ENCODE results near the gene MTFP1. TPM values are rescaled to one million over a fixed set of nuclear protein-coding genes. Genes with fewer than 3 reads are reported as not detected.
A peak's percentile ranks its signal among the peaks of the same experiment; 100 is the strongest.

The MTFP1 gene
- total RNA-seq, 2 donors from 2014 or later = 25.9 to 30.8 TPM

- peaks cover 31% of the 10 kb centered on the region for H3K36me3 Mint-ChIP-seq (ENCODE audit: low read depth)
- peak overlapping the region; percentile 95 for H3K27ac ChIP-seq (ENCODE audit: low read depth, low read length)
- peak overlapping the region; percentile 79 for H3K4me3 Mint-ChIP-seq
- H3K4me1 Mint-ChIP-seq = peaks cover 34% of the 10 kb centered on the region
- H3K27me3 Mint-ChIP-seq (ENCODE audit: insufficient read depth) = no peaks in the 10 kb centered on the region
- H3K36me3 ChIP-seq (ENCODE audit: control insufficient read depth, insufficient read depth, low read length) = peaks cover 26% of the 10 kb centered on the region
- DNase-seq = no peak
- H3K9ac ChIP-seq (ENCODE audit: extremely low read depth, low read length, poor library complexity, severe bottlenecking) = peak overlapping the region; percentile 7
- peaks cover 19% of the 10 kb centered on the region for H3K4me1 ChIP-seq (ENCODE audit: control insufficient read depth, insufficient read depth, low read length)
- peak overlapping the region; percentile 85 for H3K4me3 ChIP-seq (ENCODE audit: low read length)
- H3K27ac Mint-ChIP-seq = peak overlapping the region; percentile 97
- 76 to 78% methylated on average over 4 to 7 of the region's 8 CpGs for WGBS, 2 experiments (ENCODE audit: insufficient coverage in 1 of 2, insufficient read length in 1 of 2)
- TF ChIP-seq CTCF (conservative IDR thresholded peaks at IDR 0.05) = no peak
- H3K27me3 ChIP-seq (ENCODE audit: control insufficient read depth, insufficient read depth, low read length, poor library complexity, severe bottlenecking) = no peaks in the 10 kb centered on the region
- no peaks in the 10 kb centered on the region for H3K9me3 ChIP-seq (ENCODE audit: control insufficient read depth, low read length)
- no peaks in the 10 kb centered on the region for H3K9me3 Mint-ChIP-seq
Observed at GRCh38 chr22:30421695-30422480, 3.7 kb upstream of the MTFP1 start.

- Histone ChIP-seq H3K27me3 (ENCODE audit: control insufficient read depth, insufficient read depth, low read length, poor library complexity, severe bottlenecking) (no peaks in the 10 kb centered on the region), H3K9me3 (ENCODE audit: control insufficient read depth, low read length) (no peaks in the 10 kb centered on the region), H3K4me1 (ENCODE audit: control insufficient read depth, insufficient read depth, low read length) (peaks cover 19% of the 10 kb centered on the region), H3K36me3 (ENCODE audit: control insufficient read depth, insufficient read depth, low read length) (peaks cover 27% of the 10 kb centered on the region), H3K27ac (ENCODE audit: low read depth, low read length) (peak overlapping the region; percentile 95), H3K9ac (ENCODE audit: extremely low read depth, low read length, poor library complexity, severe bottlenecking) (peak overlapping the region; percentile 83), H3K4me3 (ENCODE audit: low read length) (peak overlapping the region; percentile 85)
- no peaks in the 10 kb centered on the region for H3K9me3 Mint-ChIP-seq
- peak overlapping the region; percentile 79 for H3K4me3 Mint-ChIP-seq
- no peak for TF ChIP-seq CTCF (conservative IDR thresholded peaks at IDR 0.05)
- peak overlapping the region; percentile 97 for H3K27ac Mint-ChIP-seq
- peaks cover 34% of the 10 kb centered on the region for H3K4me1 Mint-ChIP-seq
- peaks cover 31% of the 10 kb centered on the region for H3K36me3 Mint-ChIP-seq (ENCODE audit: low read depth)
- WGBS, 2 experiments (ENCODE audit: insufficient coverage in 1 of 2, insufficient read length in 1 of 2) = 28 to 30% methylated on average over 16 to 18 of the region's 18 CpGs
- H3K27me3 Mint-ChIP-seq (ENCODE audit: insufficient read depth) = no peaks in the 10 kb centered on the region
- DNase-seq = peak; percentile 92
Observed at GRCh38 chr22:30422481-30423300, 2.9 kb upstream of the MTFP1 start.

GRCh38 chr22:30423301-30423958 lies 2.1 kb upstream of the MTFP1 start:
- no peak for DNase-seq
- peaks cover 34% of the 10 kb centered on the region for H3K4me1 Mint-ChIP-seq

More at GRCh38 chr22:30423301-30423958, 2.1 kb upstream of the MTFP1 start:
- H3K27ac ChIP-seq (ENCODE audit: low read depth, low read length) = peak overlapping the region; percentile 95
- peak overlapping the region; percentile 85 for H3K4me3 ChIP-seq (ENCODE audit: low read length)
- peak overlapping the region; percentile 97 for H3K27ac Mint-ChIP-seq
- no peaks in the 10 kb centered on the region for H3K27me3 Mint-ChIP-seq (ENCODE audit: insufficient read depth)
- TF ChIP-seq CTCF (conservative IDR thresholded peaks at IDR 0.05) = peak; percentile 46
- peak overlapping the region; percentile 79 for H3K4me3 Mint-ChIP-seq
- H3K4me1 ChIP-seq (ENCODE audit: control insufficient read depth, insufficient read depth, low read length) = peaks cover 19% of the 10 kb centered on the region
- H3K36me3 ChIP-seq (ENCODE audit: control insufficient read depth, insufficient read depth, low read length) = peaks cover 26% of the 10 kb centered on the region
- no peaks in the 10 kb centered on the region for H3K9me3 Mint-ChIP-seq
- H3K27me3 ChIP-seq (ENCODE audit: control insufficient read depth, insufficient read depth, low read length, poor library complexity, severe bottlenecking) = no peaks in the 10 kb centered on the region
- peaks cover 28% of the 10 kb centered on the region for H3K36me3 Mint-ChIP-seq (ENCODE audit: low read depth)
- 1% methylated on average over 21 to 45 of the region's 45 CpGs for WGBS, 2 experiments (ENCODE audit: insufficient coverage in 1 of 2, insufficient read length in 1 of 2)
- H3K9me3 ChIP-seq (ENCODE audit: control insufficient read depth, low read length) = no peaks in the 10 kb centered on the region
- peak overlapping the region; percentile 83 for H3K9ac ChIP-seq (ENCODE audit: extremely low read depth, low read length, poor library complexity, severe bottlenecking)

Data from endodermal cell (in vitro differentiated cells).